Measurements from ENCODE around the gene PHLDA3.

DNA sequence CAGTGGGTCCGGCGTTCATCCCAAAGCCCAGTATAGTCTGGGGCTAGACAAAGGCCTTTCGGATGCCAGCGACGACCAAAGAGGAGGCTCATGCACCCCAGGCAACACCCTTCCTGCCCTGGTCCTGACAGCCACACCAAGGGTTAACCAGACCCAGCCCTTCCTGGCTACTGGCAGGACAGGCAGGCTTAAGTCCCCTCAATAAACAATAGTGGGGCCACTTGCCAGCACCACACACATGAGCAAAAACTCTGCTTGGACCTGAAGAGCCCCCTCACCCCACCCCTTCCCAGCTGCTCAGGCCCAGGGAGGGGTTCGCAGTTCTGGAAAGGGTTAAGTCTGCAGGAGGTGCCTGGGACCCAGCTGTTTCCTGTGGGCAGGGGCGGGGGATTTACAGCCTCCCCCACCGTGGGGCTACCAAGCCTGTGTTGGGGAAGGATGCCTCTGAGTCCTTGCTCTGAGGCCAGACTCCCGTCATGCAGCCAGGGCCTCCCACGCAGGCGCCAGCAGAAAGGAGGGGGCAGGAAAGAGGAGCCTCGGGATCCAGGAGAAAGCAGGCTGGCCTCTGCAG, 18.2 kb downstream of the PHLDA3 start:
- no peak for TF ChIP-seq EZH2 (IDR thresholded peaks at IDR 0.05; ENCODE audit: borderline replicate concordance, insufficient read depth, low read length, poor library complexity, severe bottlenecking)
- no peak for TF ChIP-seq RAD21 (conservative IDR thresholded peaks at IDR 0.05)
- no peak for TF ChIP-seq MXI1 (conservative IDR thresholded peaks at IDR 0.05; ENCODE audit: poor library complexity, severe bottlenecking)
- TF ChIP-seq, protein P1, sequence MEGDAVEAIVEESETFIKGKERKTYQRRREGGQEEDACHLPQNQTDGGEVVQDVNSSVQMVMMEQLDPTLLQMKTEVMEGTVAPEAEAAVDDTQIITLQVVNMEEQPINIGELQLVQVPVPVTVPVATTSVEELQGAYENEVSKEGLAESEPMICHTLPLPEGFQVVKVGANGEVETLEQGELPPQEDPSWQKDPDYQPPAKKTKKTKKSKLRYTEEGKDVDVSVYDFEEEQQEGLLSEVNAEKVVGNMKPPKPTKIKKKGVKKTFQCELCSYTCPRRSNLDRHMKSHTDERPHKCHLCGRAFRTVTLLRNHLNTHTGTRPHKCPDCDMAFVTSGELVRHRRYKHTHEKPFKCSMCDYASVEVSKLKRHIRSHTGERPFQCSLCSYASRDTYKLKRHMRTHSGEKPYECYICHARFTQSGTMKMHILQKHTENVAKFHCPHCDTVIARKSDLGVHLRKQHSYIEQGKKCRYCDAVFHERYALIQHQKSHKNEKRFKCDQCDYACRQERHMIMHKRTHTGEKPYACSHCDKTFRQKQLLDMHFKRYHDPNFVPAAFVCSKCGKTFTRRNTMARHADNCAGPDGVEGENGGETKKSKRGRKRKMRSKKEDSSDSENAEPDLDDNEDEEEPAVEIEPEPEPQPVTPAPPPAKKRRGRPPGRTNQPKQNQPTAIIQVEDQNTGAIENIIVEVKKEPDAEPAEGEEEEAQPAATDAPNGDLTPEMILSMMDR (IDR thresholded peaks at IDR 0.05; ENCODE audit: poor library complexity, severe bottlenecking) = no peak
- no peak for TF ChIP-seq EP300 (conservative IDR thresholded peaks at IDR 0.05; ENCODE audit: poor library complexity, severe bottlenecking)
- TF ChIP-seq POLR2AphosphoS5 (IDR thresholded peaks at IDR 0.05) = no peak
- TF ChIP-seq, protein P2, sequence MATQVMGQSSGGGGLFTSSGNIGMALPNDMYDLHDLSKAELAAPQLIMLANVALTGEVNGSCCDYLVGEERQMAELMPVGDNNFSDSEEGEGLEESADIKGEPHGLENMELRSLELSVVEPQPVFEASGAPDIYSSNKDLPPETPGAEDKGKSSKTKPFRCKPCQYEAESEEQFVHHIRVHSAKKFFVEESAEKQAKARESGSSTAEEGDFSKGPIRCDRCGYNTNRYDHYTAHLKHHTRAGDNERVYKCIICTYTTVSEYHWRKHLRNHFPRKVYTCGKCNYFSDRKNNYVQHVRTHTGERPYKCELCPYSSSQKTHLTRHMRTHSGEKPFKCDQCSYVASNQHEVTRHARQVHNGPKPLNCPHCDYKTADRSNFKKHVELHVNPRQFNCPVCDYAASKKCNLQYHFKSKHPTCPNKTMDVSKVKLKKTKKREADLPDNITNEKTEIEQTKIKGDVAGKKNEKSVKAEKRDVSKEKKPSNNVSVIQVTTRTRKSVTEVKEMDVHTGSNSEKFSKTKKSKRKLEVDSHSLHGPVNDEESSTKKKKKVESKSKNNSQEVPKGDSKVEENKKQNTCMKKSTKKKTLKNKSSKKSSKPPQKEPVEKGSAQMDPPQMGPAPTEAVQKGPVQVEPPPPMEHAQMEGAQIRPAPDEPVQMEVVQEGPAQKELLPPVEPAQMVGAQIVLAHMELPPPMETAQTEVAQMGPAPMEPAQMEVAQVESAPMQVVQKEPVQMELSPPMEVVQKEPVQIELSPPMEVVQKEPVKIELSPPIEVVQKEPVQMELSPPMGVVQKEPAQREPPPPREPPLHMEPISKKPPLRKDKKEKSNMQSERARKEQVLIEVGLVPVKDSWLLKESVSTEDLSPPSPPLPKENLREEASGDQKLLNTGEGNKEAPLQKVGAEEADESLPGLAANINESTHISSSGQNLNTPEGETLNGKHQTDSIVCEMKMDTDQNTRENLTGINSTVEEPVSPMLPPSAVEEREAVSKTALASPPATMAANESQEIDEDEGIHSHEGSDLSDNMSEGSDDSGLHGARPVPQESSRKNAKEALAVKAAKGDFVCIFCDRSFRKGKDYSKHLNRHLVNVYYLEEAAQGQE (IDR thresholded peaks at IDR 0.05; ENCODE audit: borderline replicate concordance) = no peak
- no peak for TF ChIP-seq SMC3 (conservative IDR thresholded peaks at IDR 0.05; ENCODE audit: poor library complexity)
